Subcutaneous abdominal adipose tissue (tissue), 5 donors: ENCODE results near the gene TENT5C.
"Not testable (repeated sequence)": the region's sequence is repeated elsewhere in the genome, so short reads cannot be mapped to it uniquely, and the experiment has no call there.

Experiments
- H3K27ac ChIP-seq: one replicate; pipeline ENCODE4 v1.7.0; 2013; ENCODE audit warnings: low read depth, mild to moderate bottlenecking, inconsistent platforms, low read length, moderate library complexity
- H3K27me3 ChIP-seq, 5 donors: one replicate each; pipeline ENCODE4 v1.7.0; 2013; ENCODE audit warnings: low read length in 5 of 5, inconsistent platforms in 1 of 5; ENCODE audit not compliant: control insufficient read depth in 5 of 5, insufficient read depth in 4 of 5
- H3K36me3 ChIP-seq, 5 donors: one replicate each; pipeline ENCODE4 v1.7.0; 2013; ENCODE audit warnings: low read length in 5 of 5; ENCODE audit not compliant: control insufficient read depth in 5 of 5, insufficient read depth in 5 of 5
- H3K4me1 ChIP-seq, 5 donors: one replicate each; pipeline ENCODE4 v1.7.0; 2013; ENCODE audit warnings: low read length in 5 of 5, mild to moderate bottlenecking in 3 of 5, moderate library complexity in 1 of 5; ENCODE audit not compliant: control insufficient read depth in 5 of 5, insufficient read depth in 5 of 5
- H3K4me3 ChIP-seq, 5 donors: one replicate each; pipeline ENCODE4 v1.7.0; 2013; ENCODE audit warnings: low read length in 5 of 5, low read depth in 1 of 5
- H3K9ac ChIP-seq, 5 donors: one replicate each; pipeline ENCODE4 v1.7.0; 2013; ENCODE audit warnings: low read length in 5 of 5, mild to moderate bottlenecking in 4 of 5, moderate library complexity in 3 of 5
- H3K9me3 ChIP-seq, 5 donors: one replicate each; pipeline ENCODE4 v1.7.0; 2013; ENCODE audit warnings: low read length in 5 of 5; ENCODE audit not compliant: control insufficient read depth in 5 of 5
- donor health status: healthy.
- donor health status: healthy.
- donor health status: healthy.
- donor health status: healthy.
- donor health status: healthy.

Gene TENT5C

DNA sequence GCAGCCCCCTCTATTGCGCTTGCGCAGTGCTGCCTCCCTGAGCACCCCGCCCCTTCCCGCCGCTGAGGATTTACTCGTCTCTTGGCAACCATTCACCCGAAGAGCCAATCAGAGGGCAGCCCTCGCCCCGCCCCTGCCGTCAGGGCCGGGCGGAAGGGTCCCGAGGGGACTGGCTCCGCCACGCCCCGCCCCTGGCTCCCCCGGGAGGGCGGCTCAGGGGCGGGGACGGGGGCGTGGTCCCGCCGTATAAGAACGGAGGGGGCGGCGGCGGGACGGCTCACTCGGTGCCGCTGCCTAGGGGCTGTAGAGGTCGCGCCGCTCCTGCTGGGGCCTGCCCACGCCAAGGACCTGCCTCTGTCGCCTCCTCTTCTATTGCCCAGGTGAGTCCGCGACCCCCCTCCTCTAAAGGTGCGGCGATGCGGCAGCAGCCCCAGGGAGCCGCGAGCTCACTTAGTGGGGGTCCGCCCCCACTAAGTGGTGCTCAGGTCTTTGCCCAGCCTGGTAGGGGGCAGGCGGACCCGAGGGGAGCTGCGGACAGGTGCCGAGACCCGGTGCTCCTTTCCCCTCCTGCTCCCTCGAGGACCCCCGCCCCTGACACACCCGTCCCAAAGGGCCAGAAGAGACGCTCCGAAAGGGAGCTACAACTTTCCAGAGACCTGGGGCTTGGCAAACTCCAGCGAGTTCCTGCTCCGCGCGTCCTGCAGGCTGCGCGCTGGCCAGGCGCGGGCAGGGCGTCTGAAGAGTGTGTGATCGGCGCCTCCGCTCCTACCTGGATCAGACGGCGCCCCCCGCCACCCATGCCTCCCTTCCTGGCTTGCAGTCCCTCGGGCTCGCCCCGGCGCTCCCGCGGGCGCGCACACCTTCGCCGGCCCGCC is at the start of gene TENT5C:
TENT5C (plus strand) TSS at position 275 of the 875 bp plus-strand sequence. CDS start 16,821 bp downstream, outside the sequence.
- Histone ChIP-seq H3K4me1 (peaks cover 0 to 33% (median 30%) of the 10 kb centered on the region in 5 donors), H3K36me3 (no peaks in the 10 kb centered on the region), H3K9me3 (no peaks in the 10 kb centered on the region), H3K4me3 (peak within 1 kb of the TSS; percentile 72 to 92 (median 81)), H3K27me3 (no peaks in the 10 kb centered on the region), H3K27ac (peak within 1 kb of the TSS; percentile 74), H3K9ac (peak within 1 kb of the TSS; percentile 49 to 84 (median 61))

GRCh38 chr1:117556341-117556740 is 49.5 kb upstream of the TENT5C start:
- no peaks in the 10 kb centered on the region for H3K27me3 ChIP-seq
- no peak overlapping the region for H3K27ac ChIP-seq
- H3K9ac ChIP-seq: no peak overlapping the region
- H3K4me3 ChIP-seq: no peak overlapping the region
- no peaks in the 10 kb centered on the region for H3K9me3 ChIP-seq
- H3K36me3 ChIP-seq: no peaks in the 10 kb centered on the region
- H3K4me1 ChIP-seq: peaks cover 0 to 3% (median 0%) of the 10 kb centered on the region in 5 donors

GRCh38 chr1:117556976-117557375 is 48.9 kb upstream of the TENT5C start:
- Histone ChIP-seq H3K27me3 (no peaks in the 10 kb centered on the region), H3K4me3 (no peak overlapping the region), H3K36me3 (no peaks in the 10 kb centered on the region), H3K4me1 (peaks cover 0 to 3% (median 0%) of the 10 kb centered on the region in 5 donors), H3K27ac (no peak overlapping the region), H3K9me3 (no peaks in the 10 kb centered on the region), H3K9ac (no peak overlapping the region)

DNA sequence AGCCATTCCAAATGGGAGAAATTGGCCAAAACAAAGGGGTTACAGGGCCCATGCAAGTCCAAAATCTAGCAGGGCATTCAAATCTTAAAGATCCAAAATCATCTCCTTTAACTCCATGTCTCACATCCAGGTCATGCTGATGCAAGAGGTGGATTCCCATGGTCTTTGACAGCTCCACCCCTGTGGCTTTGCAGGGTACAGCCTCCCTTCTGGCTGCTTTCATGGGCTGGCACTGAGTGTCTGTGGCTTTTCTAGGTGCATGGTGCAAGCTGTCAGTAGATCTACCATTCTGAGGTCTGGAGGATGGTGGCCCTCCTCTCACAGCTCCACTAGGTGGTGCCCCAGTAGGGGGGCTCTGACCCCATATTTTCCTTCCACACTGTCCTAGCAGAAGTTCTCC is 47.4 kb upstream of the TENT5C start:
- H3K27me3 ChIP-seq: not testable (repeated sequence)

DNA sequence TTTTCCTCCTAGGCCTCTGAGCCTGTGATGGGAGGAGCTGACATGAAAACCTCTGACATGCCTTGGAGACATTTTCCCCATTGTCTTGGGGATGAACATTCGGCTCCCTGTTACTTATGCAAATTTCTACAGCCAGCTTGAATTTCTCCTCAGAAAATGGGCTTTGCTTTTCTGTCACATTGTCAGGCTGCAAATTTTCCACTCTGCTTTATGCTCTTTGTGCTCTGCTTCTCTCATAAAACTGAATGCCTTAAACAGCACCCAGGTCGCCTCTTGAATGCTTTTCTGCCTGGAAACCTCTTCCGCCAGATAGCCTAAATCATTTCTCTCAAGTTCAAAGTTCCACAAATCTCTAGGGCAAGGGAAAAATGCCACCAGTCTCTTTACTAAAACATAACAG is 46.7 kb upstream of the TENT5C start:
- no peak overlapping the region for H3K4me3 ChIP-seq
- H3K36me3 ChIP-seq: no peaks in the 10 kb centered on the region
- peaks cover 0 to 3% (median 0%) of the 10 kb centered on the region in 5 donors for H3K4me1 ChIP-seq
- H3K9ac ChIP-seq: no peak overlapping the region
- H3K9me3 ChIP-seq: no peaks in the 10 kb centered on the region
- H3K27ac ChIP-seq: no peak overlapping the region
- peaks cover 0 to 2% (median 0%) of the 10 kb centered on the region in 5 donors for H3K27me3 ChIP-seq

More for the DNA sequence above, 47.4 kb upstream of the TENT5C start:
- not testable (repeated sequence) for H3K27ac ChIP-seq, H3K4me1 ChIP-seq, H3K4me3 ChIP-seq, H3K9me3 ChIP-seq, H3K9ac ChIP-seq, H3K36me3 ChIP-seq

DNA sequence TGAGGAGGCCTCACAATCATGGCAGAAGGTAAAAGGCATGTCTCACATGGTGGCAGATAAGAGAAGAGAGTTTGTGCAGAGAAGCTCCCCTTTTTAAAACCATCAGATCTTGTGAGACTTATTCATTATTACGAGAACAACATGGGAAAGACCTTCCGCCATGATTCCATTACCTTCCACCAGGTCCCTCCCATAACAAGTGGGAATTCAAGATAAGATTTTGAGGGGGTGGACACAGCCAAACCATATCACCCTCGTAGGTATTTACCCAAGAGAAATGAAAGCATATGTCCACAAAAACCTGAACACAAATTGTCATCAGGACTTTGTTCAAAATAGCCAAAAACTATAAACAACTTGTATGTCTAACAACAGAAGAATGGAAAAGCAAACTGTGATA is 45.9 kb upstream of the TENT5C start:
- no peak overlapping the region for H3K4me3 ChIP-seq
- H3K4me1 ChIP-seq: peaks cover 0 to 3% (median 0%) of the 10 kb centered on the region in 5 donors
- peaks cover 0 to 2% (median 0%) of the 10 kb centered on the region in 5 donors for H3K27me3 ChIP-seq
- no peaks in the 10 kb centered on the region for H3K9me3 ChIP-seq
- no peak overlapping the region for H3K9ac ChIP-seq
- H3K27ac ChIP-seq: no peak overlapping the region
- H3K36me3 ChIP-seq: no peaks in the 10 kb centered on the region

- Histone ChIP-seq H3K27ac (no peak overlapping the region), H3K27me3 (peaks cover 0 to 2% (median 0%) of the 10 kb centered on the region in 5 donors), H3K36me3 (no peaks in the 10 kb centered on the region), H3K9ac (no peak overlapping the region), H3K4me3 (no peak overlapping the region), H3K4me1 (peaks cover 0 to 3% (median 0%) of the 10 kb centered on the region in 5 donors), H3K9me3 (no peaks in the 10 kb centered on the region)
These were observed 44.8 kb upstream of the TENT5C start for GRCh38 chr1:117561071-117561470.

GRCh38 chr1:117561551-117561950 is 44.3 kb upstream of the TENT5C start:
- Histone ChIP-seq H3K9me3 (no peaks in the 10 kb centered on the region), H3K4me3 (no peak overlapping the region), H3K27me3 (peaks cover 0 to 2% (median 0%) of the 10 kb centered on the region in 5 donors), H3K4me1 (peaks cover 0 to 7% (median 0%) of the 10 kb centered on the region in 5 donors), H3K9ac (no peak overlapping the region), H3K36me3 (no peaks in the 10 kb centered on the region), H3K27ac (no peak overlapping the region)

GRCh38 chr1:117562581-117563491 is 43.0 kb upstream of the TENT5C start:
- H3K4me3 ChIP-seq: no peak overlapping the region
- no peaks in the 10 kb centered on the region for H3K9me3 ChIP-seq
- H3K9ac ChIP-seq: no peak overlapping the region
- H3K27me3 ChIP-seq: peaks cover 0 to 2% (median 0%) of the 10 kb centered on the region in 5 donors
- no peaks in the 10 kb centered on the region for H3K36me3 ChIP-seq
- H3K27ac ChIP-seq: no peak overlapping the region
- peaks cover 0 to 7% (median 0%) of the 10 kb centered on the region in 5 donors for H3K4me1 ChIP-seq
